Testis (tissue), 2 donors: ENCODE data around the gene MRM2.

ENCODE experiments used
- CTCF ChIP-seq, 3 experiments: fragments of 450-650 bp in 2 of 3; fragments of 200-600 bp in 1 of 3; sonication (generic) in 1 of 3; IDR thresholded peaks; one replicate each; pipeline ENCODE4 v1.5.1; 2016 to 2019; ENCODE audit warnings: antibody characterized with exemption in 3 of 3, mild to moderate bottlenecking in 2 of 3, moderate library complexity in 1 of 3
- POLR2A ChIP-seq: fragments of 450-650 bp; IDR thresholded peaks from one replicate; pipeline ENCODE4 v1.6.1; 2017; ENCODE audit warnings: antibody characterized with exemption, mild to moderate bottlenecking, moderate library complexity

- no peak for TF ChIP-seq CTCF (IDR thresholded peaks at IDR 0.05)
- no peak for TF ChIP-seq POLR2A
These were observed 42.5 kb downstream of the MRM2 start for GRCh38 chr7:2199528-2199927.
